Stimulated activated CD8-positive, alpha-beta memory T cell treated with anti-CD3 and anti-CD28 coated beads, Interleukin-7, amount 100 ng/mL, for 48 hours (primary cell): Measurements from ENCODE around the gene PLTP.
"Not testable (repeated sequence)": the region's sequence is repeated elsewhere in the genome, so short reads cannot be mapped to it uniquely, and the experiment has no call there.

Source experiments
- DNase-seq, 2 donors: peaks; one replicate each; pipeline ENCODE4 v3.0.0-alpha.2; 2020; ENCODE audit warnings: low read depth in 1 of 2; ENCODE audit errors: extremely low read depth in 1 of 2

PLTP gene

GRCh38 chr20:45901332-45901731, 10.6 kb downstream of the PLTP start:
- not testable (repeated sequence) for DNase-seq

DNA sequence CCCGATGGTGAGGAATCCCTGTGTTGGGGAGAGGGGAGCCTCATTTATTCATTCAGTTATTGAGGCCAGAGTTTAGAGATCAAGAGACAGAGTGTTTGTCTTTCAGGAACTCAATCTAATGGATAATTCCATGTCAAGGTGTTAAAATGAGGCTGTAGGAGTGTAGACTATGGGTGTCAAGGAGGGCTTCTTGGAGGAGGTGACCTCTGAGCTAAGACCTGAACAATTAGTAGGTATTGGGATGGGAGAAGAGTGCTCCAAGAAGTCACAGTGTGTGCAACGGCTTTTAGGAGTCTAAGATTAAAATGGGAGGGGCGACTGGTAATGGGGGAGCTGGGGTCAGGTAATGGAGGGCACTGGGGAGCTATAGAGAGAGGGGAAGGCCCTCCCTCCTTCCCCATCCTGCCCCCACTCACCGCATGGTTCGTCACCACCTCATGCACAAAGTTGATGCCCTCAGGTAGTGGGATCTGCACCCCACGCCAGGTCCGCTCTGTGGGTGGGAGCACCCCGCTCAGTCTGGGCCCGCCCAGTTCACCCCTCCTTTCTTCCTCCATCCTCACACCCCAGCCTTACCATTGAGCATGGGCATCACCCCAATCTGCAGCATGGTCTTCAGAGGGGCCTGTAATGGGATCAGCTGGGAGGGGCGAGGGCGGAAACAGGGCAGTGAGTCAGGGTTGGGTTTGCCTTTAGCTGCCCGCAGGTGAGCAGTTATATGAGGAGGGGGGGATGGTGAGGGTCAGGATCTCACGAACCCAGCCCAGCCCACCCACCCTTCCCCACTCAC, 12.7 kb downstream of the PLTP start:
- DNase-seq, result no peak

DNA sequence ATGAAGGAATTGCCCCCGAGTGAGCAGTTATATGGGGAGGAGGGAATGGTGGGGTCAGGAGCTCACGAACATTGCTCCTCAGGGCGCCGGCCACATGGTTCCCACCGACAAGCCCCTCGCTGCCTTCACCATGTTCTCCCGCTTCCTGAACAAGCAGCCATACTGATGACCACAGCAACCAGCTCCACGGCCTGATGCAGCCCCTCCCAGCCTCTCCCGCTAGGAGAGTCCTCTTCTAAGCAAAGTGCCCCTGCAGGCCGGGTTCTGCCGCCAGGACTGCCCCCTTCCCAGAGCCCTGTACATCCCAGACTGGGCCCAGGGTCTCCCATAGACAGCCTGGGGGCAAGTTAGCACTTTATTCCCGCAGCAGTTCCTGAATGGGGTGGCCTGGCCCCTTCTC, 13.7 kb downstream of the PLTP start:
- DNase-seq, result no peak

DNA sequence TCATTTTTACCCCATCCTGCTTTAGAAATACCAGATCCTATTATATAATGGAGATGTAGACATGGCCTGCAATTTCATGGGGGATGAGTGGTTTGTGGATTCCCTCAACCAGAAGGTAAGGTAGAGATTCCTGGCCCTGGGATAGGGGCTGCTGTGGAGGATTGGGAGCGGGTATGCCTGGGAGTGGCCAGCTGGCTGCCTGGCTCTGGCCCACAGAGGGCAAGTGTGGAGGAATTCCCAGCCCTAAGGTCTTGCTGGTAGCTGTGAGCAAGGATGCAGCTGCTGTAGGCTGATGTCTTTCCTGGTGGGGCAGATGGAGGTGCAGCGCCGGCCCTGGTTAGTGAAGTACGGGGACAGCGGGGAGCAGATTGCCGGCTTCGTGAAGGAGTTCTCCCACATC, 14.3 kb downstream of the PLTP start:
- DNase-seq, result no peak

DNA sequence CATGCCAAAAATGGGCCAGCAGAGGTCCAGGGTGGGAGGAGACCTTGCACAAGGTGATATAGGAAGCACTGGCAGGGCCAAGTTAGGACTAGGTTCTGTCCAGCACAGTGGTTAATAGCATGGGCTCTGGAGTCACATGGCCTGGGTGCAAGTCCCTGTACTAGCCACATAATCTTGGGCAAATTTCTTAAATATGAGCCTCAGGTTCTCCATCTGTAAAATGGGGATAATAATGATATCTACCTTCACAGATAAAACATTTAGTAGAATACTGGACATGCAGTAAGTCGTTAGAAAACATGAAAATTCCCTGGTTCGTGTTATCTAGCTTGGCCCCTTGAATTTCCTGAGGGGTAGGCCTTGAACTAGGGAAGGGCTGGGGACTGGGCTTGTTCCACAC, 14.7 kb downstream of the PLTP start:
- DNase-seq, result no peak

- DNase-seq, result no peak
Observed at GRCh38 chr20:45896641-45897161, 15.3 kb downstream of the PLTP start.

DNA sequence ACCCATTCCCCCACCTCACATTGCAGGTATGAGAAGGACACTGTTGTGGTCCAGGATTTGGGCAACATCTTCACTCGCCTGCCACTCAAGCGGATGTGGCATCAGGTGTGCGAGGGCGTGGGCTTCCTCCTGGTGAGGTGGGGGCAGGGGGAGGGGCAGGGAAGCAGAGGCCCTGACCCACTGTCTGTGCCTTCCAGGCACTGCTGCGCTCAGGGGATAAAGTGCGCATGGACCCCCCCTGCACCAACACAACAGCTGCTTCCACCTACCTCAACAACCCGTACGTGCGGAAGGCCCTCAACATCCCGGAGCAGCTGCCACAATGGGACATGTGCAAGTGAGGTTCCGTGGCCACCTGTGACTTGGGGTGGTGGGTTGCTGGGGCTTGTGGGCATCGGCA, 17.2 kb downstream of the PLTP start:
- no peak for DNase-seq

DNA sequence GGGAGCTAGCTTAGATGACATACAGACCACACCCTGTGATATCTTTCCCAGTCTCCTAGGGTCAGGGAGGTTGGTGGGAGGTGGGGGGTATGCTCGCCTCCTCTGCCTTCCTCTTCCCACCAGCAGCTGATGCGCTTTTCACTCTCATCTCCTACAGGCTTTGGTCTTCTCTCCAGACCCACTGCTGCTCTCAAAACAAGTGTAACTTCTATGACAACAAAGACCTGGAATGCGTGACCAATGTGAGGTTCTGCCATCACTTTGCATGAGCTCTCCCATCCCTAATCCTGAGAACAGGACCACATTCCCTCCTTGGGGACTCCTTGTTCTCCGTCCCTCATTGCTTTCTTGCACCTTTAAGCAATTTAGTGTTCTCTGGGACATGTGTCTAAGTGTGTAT, 18.1 kb downstream of the PLTP start:
- no peak for DNase-seq

DNA sequence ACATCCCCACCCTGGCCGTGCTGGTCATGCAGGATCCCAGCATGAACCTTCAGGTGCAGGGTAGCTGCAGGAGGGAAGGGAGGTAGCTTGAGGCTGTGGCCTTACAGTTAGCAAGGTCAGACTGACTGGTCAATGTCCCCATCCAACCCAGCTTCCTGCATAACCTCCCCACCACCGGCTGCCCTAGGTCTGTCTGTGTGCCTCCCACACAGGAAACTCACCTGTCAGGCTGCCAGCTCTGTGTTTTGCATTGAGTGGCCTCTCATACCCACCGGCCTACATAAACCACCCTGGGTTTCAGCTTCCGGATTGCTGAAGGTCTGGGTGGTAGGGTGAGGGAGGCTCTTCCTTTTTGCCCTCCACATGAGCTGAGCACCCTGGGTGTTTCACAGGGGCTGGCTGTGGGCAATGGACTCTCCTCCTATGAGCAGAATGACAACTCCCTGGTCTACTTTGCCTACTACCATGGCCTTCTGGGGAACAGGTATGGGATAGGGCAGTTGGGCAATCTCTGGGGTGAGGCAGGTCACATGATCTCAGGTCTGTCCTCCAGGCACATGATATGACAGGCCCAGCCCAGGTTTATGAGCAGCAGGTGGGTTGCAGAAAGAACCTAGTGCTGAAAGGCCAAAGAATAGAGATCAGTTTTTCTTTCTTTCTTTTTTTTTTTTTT, 19.0 kb downstream of the PLTP start:
- peak in 1 of 2 donors; percentile 33 for DNase-seq

GRCh38 chr20:45892049-45892825, 19.7 kb downstream of the PLTP start:
- DNase-seq, result no peak

DNA sequence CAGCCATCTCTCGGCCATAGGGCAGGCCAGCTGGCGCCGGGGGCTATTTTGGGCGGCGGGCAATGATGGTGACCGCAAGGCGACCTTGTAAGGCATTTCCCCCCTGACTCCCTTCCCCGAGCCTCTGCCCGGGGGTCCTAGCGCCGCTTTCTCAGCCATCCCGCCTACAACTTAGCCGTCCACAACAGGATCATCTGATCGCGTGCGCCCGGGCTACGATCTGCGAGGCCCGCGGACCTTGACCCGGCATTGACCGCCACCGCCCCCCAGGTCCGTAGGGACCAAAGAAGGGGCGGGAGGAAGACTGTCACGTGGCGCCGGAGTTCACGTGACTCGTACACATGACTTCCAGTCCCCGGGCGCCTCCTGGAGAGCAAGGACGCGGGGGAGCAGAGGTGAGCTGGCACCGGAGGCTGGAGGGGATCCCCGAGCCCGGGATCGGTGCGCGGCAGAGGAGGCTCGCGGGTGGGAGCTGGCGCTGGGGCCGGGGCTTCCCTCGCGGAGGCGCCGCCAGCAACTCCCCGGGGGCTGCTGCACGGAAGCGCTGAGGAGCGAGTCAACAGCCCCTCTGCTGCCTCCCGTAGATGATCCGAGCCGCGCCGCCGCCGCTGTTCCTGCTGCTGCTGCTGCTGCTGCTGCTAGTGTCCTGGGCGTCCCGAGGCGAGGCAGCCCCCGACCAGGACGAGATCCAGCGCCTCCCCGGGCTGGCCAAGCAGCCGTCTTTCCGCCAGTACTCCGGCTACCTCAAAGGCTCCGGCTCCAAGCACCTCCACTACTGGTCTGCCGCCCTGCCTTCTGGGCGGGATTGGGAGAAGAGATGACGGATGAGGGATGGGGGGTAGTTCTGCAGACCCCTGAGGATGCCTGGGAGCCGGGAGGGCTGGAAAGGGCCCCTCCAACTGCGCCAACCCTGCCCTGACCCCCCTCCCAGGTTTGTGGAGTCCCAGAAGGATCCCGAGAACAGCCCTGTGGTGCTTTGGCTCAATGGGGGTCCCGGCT, 20.7 kb downstream of the PLTP start, which contains the start of the genes CTSA and NEURL2:
Gene CTSA, plus strand, starts transcription at position 351 of the 999 bp plus-strand sequence. Its CDS starts 234 bp downstream, at position 585.
Gene NEURL2, minus strand, starts transcription at position 224 of the 999 bp plus-strand sequence. Its CDS starts 217 bp downstream, at position 7.
- peak; percentile 70 to 82 for DNase-seq

- peak in 1 of 2 donors; percentile 37 for DNase-seq
Observed at GRCh38 chr20:45890077-45890984, 21.6 kb downstream of the PLTP start.

DNA sequence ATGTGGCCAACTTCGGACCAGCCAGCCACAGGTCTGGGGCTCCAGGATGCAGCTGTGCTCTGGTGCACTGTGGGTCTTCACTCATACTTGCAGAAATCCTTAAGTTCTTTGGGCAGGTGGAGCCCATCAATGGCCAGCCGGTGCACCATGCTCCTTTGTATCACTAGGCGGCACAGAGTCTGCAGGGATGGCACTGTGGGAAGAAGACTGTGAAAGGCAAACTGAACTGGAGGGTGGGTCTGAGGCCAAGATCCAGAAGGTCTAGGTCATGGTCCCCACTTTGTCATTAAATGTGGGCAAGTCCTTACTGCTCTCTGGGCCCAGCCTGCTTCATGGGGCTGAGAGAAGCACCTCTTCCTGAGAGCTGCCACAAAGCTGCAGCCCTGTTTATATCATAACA, 23.3 kb downstream of the PLTP start:
- DNase-seq, result no peak

DNA sequence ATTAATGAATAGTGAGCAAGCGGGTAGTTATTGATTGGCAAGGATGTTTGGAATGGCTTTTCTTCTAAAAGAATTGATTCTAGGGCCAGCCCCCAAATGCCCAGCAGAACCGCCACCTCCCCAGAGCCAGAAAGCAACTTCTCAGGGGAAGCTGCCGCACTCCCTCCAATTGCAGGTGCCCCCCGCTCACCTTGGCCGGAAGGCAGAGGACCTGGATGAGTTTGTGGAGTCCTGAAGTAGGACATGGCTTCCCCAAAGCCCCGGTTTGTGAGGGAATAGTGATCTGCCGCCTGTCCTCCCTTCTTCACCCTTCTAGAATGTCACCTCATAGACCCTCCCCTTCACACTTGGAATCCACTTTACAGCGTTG, 24.6 kb downstream of the PLTP start, which contains the start of gene SPATA25:
Gene SPATA25, minus strand, starts transcription at position 277 of the 370 bp plus-strand sequence. Its CDS starts 32 bp downstream, at position 245.
- DNase-seq, result no peak

DNA sequence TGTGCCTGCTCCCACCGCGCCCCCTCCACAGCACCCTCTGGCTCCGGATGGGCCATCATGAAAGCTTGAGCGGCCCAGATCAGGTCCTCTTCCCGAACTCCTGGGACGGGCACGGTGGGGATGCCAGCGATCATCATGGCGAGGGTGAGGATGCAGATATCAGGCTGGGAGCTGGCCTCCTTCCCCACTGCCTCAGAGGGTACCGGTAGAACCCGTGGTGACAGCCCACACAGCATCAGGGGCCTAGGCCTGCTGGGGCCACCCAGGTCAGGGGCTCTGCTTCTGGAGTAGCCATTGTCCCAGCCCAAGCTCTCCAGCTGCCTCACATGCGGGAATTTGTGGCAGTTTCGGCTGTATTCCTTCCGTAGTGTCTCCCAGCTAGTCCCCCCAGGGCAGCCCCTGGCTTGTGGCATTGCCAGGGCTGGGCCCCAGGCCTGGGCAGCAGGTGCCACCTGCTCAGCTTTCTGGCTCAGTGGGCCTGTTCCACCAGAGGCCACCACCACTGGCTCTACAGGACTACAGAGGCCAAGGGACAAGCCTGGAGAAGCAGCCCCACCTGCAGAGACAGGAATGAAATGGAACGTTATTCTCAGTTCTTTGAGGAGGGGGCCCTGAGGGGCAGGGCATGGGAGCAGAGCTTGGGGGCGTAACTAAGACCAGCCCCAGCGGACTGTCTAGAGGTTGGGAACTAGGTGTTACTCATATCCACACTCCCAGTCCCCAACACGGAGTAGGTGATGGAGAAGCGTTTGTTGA, 25.2 kb downstream of the PLTP start:
- DNase-seq, result no peak

DNA sequence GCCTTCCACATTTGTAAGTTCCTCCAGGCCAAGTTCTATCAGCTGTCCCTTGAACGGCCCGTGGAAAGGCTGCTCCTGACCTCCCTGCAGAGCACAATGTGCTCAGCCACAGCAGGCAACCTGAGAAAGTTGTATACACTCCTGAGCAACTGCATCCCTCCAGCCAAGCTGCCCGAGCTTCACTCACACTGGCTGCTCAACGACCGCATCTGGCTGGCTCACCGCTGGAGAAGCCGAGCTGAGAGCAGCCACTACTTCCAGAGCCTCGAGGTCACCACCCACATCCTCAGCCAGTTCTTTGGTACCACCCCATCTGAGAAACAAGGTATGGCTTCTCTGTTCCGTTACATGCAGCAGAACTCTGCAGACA, 28.9 kb downstream of the PLTP start:
- DNase-seq, result no peak

DNA sequence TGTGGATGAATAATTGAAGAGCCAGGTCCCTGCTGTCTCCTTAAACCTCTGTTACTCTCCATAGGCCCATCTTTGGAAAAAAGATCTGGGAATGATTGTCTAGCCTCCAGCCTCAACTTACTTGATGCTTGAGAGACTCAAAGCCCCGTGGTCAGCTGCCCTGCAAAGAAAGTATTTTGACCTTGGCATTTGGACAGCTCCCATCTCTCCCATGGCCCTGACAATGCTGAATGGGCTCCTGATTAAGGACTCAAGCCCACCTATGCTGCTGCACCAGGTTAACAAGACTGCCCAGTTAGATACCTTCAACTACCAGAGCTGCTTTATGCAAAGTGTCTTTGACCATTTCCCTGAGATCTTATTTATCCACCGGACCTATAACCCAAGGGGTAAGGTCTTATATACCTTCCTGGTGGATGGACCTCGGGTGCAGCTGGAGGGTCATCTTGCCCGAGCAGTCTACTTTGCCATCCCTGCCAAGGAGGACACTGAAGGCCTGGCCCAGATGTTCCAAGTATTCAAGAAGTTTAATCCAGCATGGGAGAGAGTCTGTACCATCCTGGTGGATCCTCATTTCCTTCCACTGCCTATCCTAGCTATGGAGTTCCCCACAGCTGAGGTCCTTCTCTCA, 29.4 kb downstream of the PLTP start:
- no peak for DNase-seq
